Activated T-cell treated with anti-CD3 and anti-CD28 coated beads, Interleukin-2, amount 50 U/mL, for 72 hours (primary cell): ENCODE results near the gene MLST8. TPM values are rescaled to one million over a fixed set of nuclear protein-coding genes. Genes with fewer than 3 reads are reported as not detected.

ENCODE experiments used
- ATAC-seq, 2 donors: fragments of 150-1000 bp; cut with Tn5 transposase; replicated peaks in 1 of 2; 2 replicates each; pipeline ENCODE4 v1.10.0; 2021; ENCODE audit warnings: moderate library complexity in 2 of 2, mild to moderate bottlenecking in 1 of 2
- DNase-seq, 2 donors: peaks; one replicate each; pipeline ENCODE4 v3.0.0; 2021 to 2022; ENCODE audit warnings: mixed read lengths in 1 of 2
- H3K27ac Mint-ChIP-seq: one replicate; pipeline ENCODE4 v1.8.0; 2022; ENCODE audit warnings: mild to moderate bottlenecking, moderate library complexity, mixed read lengths
- H3K27me3 Mint-ChIP-seq: one replicate; pipeline ENCODE4 v1.8.0; 2022; ENCODE audit warnings: low read depth, mixed read lengths
- H3K36me3 Mint-ChIP-seq, 2 donors: one replicate each; pipeline ENCODE4 v1.8.0; 2022; ENCODE audit warnings: mixed read lengths in 2 of 2, mild to moderate bottlenecking in 1 of 2; ENCODE audit not compliant: insufficient read depth in 2 of 2
- H3K4me1 Mint-ChIP-seq: one replicate; pipeline ENCODE4 v1.8.0; 2022; ENCODE audit warnings: low read depth, mixed read lengths
- H3K4me3 Mint-ChIP-seq, 2 donors: one replicate each; pipeline ENCODE4 v1.8.0; 2022; ENCODE audit warnings: mild to moderate bottlenecking in 2 of 2, mixed read lengths in 2 of 2, moderate library complexity in 2 of 2
- H3K9me3 Mint-ChIP-seq, 2 donors: one replicate each; pipeline ENCODE4 v1.8.0; 2022; ENCODE audit warnings: mixed read lengths in 2 of 2
- total RNA-seq, 2 donors: library from RNA; stranded (reverse); gene quantifications; one replicate each; pipeline ENCODE4 v1.2.3, GENCODE V29; 2022

The MLST8 gene
- total RNA-seq, 2 donors from 2014 or later, result 54.9 to 65.6 TPM

GRCh38 chr16:2210009-2210332 lies 4.7 kb downstream of the MLST8 start:
- Mint-ChIP-seq H3K9me3 (no peaks in the 10 kb centered on the region), H3K4me1 (peaks cover 38% of the 10 kb centered on the region), H3K36me3 (peaks cover 2 to 7% of the 10 kb centered on the region in 2 donors), H3K4me3 (no peak overlapping the region), H3K27ac (no peak overlapping the region), H3K27me3 (no peaks in the 10 kb centered on the region)
- ATAC-seq (no peak), DNase-seq (no peak)

DNA sequence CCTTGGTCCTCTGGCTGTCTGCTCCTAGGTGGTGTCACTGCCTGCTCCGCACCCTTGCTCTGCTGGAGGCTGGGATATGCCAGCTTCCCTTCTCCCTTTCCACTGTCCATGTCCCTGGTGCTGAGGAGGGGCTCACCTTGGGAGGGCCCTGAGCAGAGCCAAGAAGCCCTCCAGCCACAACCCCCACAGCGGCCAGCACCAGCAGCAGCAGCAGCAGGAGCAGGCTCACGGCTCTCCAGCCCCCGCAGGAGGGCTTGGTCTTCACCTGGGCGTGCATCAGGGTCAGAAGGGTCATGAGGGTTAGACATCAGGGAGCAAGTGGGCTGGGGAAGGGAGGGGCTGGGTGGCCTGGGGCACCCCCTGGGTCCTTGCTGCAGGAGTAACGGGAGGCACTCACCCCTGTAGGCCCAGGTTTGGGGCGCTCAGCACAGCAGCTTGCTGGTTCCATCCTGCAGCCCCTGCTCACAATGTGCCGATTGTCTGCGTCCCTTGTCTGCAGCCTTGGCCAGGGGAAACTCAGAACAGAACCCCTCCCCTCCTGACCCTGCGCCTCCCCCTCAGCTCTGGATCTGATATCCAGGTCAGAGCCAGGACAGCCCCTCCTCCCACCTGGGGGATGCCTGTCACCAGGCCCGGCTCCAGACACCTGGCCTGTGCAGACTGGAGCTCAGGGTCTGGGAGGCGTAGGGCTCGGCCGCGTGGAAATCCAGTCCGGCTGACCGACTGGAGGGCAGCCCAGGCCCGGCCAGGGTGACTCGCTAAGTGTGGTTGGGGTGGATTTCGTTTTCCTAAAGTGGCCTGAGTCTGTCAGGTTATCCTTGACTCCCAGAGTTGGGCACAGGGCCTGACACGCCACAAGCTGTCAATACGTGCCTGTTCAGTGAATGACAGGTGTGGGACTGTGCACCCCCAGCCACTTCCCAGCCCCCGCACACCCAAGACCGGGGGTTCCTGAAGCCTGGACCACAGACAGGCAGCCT lies 5.4 kb downstream of the MLST8 start, which contains the start of gene BRICD5:
TSS of gene BRICD5 (minus strand) at position 478 of the 980 bp plus-strand sequence. CDS start at position 448, 30 bp downstream.
- H3K4me3 Mint-ChIP-seq, result peak within 1 kb of the TSS in 1 of 2 donors; percentile 45
- no peaks in the 10 kb centered on the region for H3K9me3 Mint-ChIP-seq
- ATAC-seq (no peak), DNase-seq (no peak)
- no peaks in the 10 kb centered on the region for H3K27me3 Mint-ChIP-seq
- peaks cover 38% of the 10 kb centered on the region for H3K4me1 Mint-ChIP-seq
- peaks cover 2 to 7% of the 10 kb centered on the region in 2 donors for H3K36me3 Mint-ChIP-seq
- no peak within 1 kb of the TSS for H3K27ac Mint-ChIP-seq

DNA sequence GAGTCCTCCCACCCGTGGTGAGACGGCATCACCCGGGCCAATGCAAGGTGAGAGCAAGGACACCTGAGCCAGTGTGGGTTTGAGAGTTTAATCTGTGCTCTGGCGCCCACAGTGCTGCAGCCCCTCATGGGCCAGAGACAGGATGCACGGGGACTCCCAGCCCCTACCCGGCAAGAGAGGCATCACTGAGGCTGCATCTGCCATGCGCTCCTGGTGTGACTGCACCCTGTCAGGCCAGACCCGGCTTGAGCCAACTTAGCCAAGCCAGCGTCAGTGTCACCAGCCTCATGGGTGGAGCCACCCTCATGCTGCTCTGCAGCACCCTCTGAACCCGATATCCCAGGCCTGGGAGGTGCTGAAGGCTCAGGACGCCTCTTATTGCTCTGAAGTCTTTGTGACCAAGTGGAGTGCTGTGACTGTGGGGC lies 6.7 kb downstream of the MLST8 start:
- peaks cover 2 to 7% of the 10 kb centered on the region in 2 donors for H3K36me3 Mint-ChIP-seq
- peak overlapping the region; percentile 45 to 63 for H3K4me3 Mint-ChIP-seq

GRCh38 chr16:2212362-2213324 lies 7.4 kb downstream of the MLST8 start:
- Mint-ChIP-seq H3K27me3 (no peaks in the 10 kb centered on the region), H3K36me3 (peaks cover 2 to 3% of the 10 kb centered on the region in 2 donors), H3K4me1 (peaks cover 42% of the 10 kb centered on the region), H3K4me3 (peak overlapping the region; percentile 86 to 92), H3K27ac (no peak overlapping the region), H3K9me3 (no peaks in the 10 kb centered on the region)
- no peak for ATAC-seq
- DNase-seq, result no peak

More for the DNA sequence above, 6.7 kb downstream of the MLST8 start:
- H3K4me1 Mint-ChIP-seq, result peaks cover 43% of the 10 kb centered on the region
- no peaks in the 10 kb centered on the region for H3K9me3 Mint-ChIP-seq
- H3K27me3 Mint-ChIP-seq, result no peaks in the 10 kb centered on the region
- DNase-seq (no peak), ATAC-seq (no peak)
- no peak overlapping the region for H3K27ac Mint-ChIP-seq

DNA sequence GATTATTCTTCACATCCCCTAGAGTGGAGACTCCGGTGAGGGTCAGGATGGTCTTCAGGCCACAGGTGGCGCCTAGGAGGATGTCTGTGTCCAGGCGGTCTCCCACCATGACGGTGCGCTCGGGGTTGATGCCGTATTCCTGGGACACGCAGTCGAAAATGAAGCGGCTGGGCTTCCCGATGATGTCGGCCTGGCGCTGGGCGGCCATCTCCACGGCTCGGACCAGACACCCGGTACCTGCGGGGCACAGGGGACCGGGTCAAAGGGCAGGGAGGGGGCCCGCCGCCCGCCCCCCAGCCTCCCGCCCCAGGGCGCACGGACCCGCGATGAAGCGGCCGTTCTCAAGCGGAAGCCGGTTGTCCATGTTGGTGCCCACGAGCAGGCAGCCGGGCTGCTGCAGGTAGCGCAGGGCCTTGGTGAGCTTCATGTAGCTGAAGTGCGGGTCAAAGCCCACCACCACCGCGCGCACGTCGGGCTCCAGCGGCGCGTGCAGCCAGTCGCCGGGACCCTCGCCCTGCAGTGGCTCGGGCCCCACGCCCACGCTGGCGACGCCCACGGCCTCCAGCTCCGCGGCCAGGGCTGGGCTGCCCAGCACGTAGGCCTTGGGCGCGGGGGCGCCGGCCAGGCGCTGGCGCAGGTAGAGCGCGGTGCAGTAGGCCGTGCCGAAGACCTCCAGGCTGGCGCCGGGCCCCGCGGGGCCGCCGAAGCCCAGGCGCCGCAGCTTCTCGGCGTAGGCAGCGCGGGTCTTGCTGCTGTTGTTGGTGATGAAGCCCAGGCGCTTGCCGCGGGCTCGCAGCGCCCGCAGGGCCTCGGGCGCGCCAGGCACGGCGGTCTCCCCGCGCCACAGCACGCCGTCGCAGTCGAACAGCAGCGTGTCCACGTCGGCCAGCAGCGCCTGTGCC lies 8.8 kb downstream of the MLST8 start:
- peaks cover 39% of the 10 kb centered on the region for H3K4me1 Mint-ChIP-seq
- H3K27me3 Mint-ChIP-seq, result no peaks in the 10 kb centered on the region
- H3K27ac Mint-ChIP-seq, result peak overlapping the region; percentile 75
- peaks cover 0 to 1% of the 10 kb centered on the region in 2 donors for H3K36me3 Mint-ChIP-seq
- DNase-seq, result peak in 1 of 2 donors; percentile 33
- ATAC-seq, result peak in 1 of 2 donors; percentile 4
- no peaks in the 10 kb centered on the region for H3K9me3 Mint-ChIP-seq
- H3K4me3 Mint-ChIP-seq, result peak overlapping the region; percentile 86 to 92

GRCh38 chr16:2214719-2214968 lies 9.4 kb downstream of the MLST8 start, which contains the start of gene PGP:
Gene PGP, minus strand, starts transcription at chr16:2214840. Its CDS starts 63 bp downstream, at chr16:2214777.
- H3K9me3 Mint-ChIP-seq, result no peaks in the 10 kb centered on the region
- peak within 1 kb of the TSS; percentile 75 for H3K27ac Mint-ChIP-seq
- peaks cover 39% of the 10 kb centered on the region for H3K4me1 Mint-ChIP-seq

GRCh38 chr16:2216330-2216729 lies 11.1 kb downstream of the MLST8 start:
- ATAC-seq (no peak), DNase-seq (no peak)
- Mint-ChIP-seq H3K4me3 (peak overlapping the region; percentile 63 to 89), H3K9me3 (no peaks in the 10 kb centered on the region), H3K36me3 (peaks cover 0 to 1% of the 10 kb centered on the region in 2 donors), H3K27ac (no peak overlapping the region), H3K4me1 (peaks cover 39% of the 10 kb centered on the region), H3K27me3 (no peaks in the 10 kb centered on the region)

More at GRCh38 chr16:2214719-2214968, 9.4 kb downstream of the MLST8 start, which contains the start of gene PGP:
- Mint-ChIP-seq H3K27me3 (no peaks in the 10 kb centered on the region), H3K4me3 (peak within 1 kb of the TSS; percentile 89 to 92), H3K36me3 (peaks cover 0 to 1% of the 10 kb centered on the region in 2 donors)
- ATAC-seq (peak; percentile 91 to 93), DNase-seq (no peak)

DNA sequence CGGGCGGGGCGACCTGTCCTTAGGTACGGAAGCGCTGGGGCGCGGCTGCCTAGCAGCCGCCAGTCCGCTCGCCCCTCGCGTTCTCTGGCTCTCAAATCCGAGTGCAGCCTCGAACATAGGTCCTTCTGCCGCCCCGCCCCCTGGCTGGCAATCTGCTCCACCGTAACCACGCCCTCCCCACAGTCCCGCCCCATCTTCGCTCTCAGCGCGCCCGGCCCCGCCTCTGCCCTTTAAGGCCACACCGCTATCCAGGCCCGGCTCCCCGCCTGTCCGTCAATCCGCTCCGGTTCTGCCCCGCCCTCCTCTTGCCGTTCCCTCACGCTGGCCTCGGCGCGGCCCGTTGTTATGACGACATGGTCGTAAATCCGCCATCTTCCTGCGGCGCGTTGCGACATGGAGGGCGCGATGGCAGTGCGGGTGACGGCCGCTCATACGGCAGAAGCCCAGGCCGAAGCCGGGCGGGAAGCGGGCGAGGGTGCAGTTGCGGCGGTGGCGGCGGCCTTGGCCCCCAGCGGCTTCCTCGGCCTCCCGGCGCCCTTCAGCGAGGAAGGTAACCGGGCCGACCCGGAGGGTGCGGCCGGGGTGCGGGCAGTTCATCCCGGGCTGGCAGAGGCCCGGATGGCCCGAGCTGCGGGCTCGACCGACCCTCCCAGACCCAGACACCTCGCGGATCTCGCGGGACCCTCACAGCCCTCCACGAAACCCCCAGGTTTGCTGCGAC lies 18.1 kb downstream of the MLST8 start, which contains the start of gene E4F1:
TSS of gene E4F1 (plus strand) at position 371 of the 721 bp plus-strand sequence. CDS start at position 394, 23 bp downstream.
- DNase-seq, result peak; percentile 100
- Mint-ChIP-seq H3K4me3 (peak within 1 kb of the TSS; percentile 87 to 91), H3K27ac (peak within 1 kb of the TSS; percentile 57), H3K4me1 (peaks cover 18% of the 10 kb centered on the region), H3K36me3 (no peaks in the 10 kb centered on the region), H3K27me3 (no peaks in the 10 kb centered on the region), H3K9me3 (no peaks in the 10 kb centered on the region)
- ATAC-seq, result peak; percentile 98

GRCh38 chr16:2223942-2224486 lies 18.8 kb downstream of the MLST8 start:
- H3K27ac Mint-ChIP-seq, result peak overlapping the region; percentile 57
- no peaks in the 10 kb centered on the region for H3K36me3 Mint-ChIP-seq
- no peaks in the 10 kb centered on the region for H3K9me3 Mint-ChIP-seq
- no peaks in the 10 kb centered on the region for H3K27me3 Mint-ChIP-seq
- H3K4me1 Mint-ChIP-seq, result peaks cover 18% of the 10 kb centered on the region
- peak; percentile 32 to 41 for DNase-seq
- ATAC-seq, result peak; percentile 13
- H3K4me3 Mint-ChIP-seq, result peak overlapping the region; percentile 87 to 91

- Mint-ChIP-seq H3K36me3 (no peaks in the 10 kb centered on the region), H3K9me3 (no peaks in the 10 kb centered on the region), H3K27ac (no peak overlapping the region), H3K27me3 (no peaks in the 10 kb centered on the region), H3K4me3 (peak overlapping the region in 1 of 2 donors; percentile 17), H3K4me1 (peaks cover 18% of the 10 kb centered on the region)
- ATAC-seq, result no peak
- DNase-seq, result no peak
These were observed 21.1 kb downstream of the MLST8 start for GRCh38 chr16:2226245-2226793.

GRCh38 chr16:2226918-2227317 lies 21.7 kb downstream of the MLST8 start:
- H3K27ac Mint-ChIP-seq, result no peak overlapping the region
- no peaks in the 10 kb centered on the region for H3K9me3 Mint-ChIP-seq
- H3K4me3 Mint-ChIP-seq, result no peak overlapping the region
- no peaks in the 10 kb centered on the region for H3K36me3 Mint-ChIP-seq
- H3K27me3 Mint-ChIP-seq, result no peaks in the 10 kb centered on the region
- peaks cover 18% of the 10 kb centered on the region for H3K4me1 Mint-ChIP-seq
- ATAC-seq, result no peak
- DNase-seq, result no peak
